D341Med (cell line): ENCODE measurements around the gene FBXL7.

Experiments
- DNase-seq: peaks from one replicate; pipeline ENCODE4 v3.0.0; 2012; ENCODE audit warnings: low spot score

FBXL7 gene

DNA sequence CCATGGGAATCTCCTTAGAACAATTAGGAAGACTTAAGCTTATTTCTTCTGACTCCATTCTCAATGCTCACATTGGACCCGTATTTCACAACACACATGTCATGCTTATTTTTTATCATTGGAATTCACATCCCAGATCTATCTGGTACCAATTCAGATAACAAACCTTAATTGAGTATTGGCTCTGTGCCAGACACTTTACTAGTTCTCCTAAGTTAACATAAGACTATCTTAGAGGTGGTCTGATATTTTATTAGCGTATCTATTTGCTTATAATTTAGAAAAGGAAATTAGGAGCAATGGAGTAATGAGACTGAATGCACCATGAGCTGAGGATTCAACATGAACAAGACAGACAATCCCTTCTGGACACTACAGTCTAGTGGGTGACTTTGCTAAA lies 45.1 kb downstream of the FBXL7 start:
- no peak for DNase-seq

DNA sequence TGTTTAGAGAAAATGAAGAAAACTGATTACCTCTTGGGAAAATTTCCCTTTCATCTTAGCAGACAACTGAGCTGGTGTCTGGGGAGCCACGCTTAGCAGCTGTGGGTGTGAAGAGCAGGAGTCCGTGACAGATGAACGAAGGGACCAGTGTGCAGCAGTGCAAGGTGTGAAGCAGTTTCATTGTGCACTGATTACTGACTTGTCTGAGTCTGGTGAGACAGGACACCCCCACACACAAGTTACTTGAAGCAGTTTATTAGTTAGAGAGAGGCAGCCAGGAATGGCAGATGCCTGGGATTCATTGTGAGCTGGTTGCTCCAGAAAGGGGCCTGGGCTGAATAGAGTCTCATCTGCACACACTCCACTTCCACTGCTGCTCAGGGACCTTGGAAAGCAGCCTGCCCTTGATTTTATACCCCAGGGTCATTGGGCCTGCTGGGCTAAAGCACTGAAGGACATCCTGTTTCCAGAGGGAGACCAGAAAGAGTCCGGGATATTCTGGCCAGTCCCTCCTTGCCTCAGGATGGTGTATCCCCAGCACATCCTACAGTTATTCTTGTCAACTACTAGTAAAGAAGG lies 47.4 kb downstream of the FBXL7 start:
- no peak for DNase-seq

DNA sequence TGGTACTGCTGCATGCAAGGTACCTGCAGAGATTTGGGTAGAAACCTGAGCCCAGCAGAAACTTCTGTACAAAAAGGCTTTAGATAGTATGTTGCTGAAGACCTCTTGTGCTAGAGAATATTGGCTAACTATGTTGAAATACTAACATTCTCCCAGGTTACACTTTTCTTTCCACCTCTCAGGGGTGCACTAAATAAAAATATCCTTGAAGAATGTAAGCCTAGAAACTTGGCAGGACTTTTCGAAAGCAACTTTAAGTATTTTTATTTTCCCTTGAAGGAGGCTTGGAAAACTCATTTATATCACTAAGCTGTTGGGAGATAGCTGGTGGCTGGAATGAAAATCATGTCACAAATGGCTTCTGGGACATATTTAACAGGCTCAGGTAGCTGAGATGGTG lies 50.0 kb downstream of the FBXL7 start:
- no peak for DNase-seq

DNA sequence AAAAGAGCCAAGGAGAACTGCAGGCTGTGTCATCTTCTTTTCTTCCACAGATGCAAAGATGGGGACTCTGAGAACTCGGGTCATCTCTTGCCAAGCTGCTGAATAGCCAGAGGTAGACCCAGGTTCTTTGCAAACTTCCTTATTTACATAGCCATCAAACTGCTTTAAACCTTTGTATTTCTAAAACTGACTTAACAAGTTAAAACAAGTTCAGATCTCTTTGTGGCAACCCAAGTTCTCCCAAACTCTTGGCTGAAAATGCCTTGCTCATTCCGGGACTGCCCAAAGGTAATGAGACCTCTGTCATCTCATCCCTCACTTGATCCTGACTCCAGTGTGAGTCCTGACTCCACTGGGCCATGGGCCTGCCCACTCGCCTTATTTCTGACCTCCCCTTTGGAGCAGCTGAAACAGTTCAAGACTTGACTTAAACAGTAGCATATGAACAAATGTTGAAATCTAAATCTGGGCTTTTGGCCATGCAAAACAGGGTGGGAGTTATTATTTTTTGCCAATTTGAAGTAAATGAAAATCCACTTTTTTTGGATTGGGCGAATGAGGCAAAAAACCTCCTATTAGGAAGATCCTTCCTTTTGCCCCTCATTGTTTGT lies 50.6 kb downstream of the FBXL7 start:
- no peak for DNase-seq

DNA sequence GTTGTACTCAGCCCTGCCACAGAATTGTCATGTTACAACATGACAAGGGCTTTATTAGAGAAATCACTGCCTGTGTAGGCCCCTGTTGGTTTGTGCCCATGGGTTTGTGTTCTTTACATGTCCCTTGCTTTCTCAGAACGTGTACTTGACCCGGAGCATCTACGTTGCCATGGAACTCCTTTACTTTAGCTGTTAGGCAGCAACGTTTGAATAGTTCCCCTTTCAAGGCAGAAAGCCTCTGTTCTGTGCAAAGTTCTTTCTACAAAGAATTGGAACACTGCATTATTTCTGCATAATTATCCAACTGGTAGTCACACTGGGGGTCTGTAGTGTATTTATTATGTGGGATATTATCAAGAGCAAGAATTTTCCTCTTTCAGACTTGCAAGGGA lies 51.1 kb downstream of the FBXL7 start:
- DNase-seq = no peak

DNA sequence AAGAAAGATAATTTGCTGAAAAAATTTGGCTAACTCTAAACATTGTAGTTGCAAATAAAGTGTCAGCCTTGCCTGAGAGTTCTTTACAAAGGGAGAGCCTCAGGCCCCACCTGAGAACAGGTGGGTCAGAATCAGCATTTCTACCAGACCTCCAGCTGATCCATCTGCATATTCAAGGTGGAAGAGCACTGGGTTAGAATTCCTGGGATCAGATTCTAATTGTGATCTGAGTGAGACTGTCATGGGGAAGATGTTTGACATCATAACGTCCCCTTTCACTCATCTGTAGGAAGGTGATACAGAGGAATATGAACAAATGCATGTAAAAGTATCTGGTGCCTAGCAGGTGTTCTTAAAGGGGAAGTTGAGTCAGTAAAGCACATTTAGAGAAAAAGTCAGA lies 54.6 kb downstream of the FBXL7 start:
- no peak for DNase-seq

DNA sequence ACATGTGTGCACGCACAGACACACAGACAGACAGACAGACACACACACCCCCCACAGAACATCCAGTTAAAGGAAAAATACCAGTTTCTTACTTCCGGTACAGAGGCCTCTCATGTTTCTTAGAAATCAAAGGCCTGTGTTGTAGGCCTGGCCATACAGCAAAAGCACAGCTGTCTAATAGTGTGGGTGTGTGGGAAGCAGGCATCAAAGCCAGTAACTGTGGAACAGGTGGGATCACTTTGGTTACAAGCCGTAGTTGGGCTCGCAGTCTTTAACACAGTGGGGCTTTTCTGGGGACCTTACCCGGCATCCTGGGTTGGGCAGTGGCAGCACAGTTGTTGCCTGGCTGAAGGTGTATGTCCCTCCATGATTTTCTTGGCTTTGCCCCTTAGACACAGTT lies 55.2 kb downstream of the FBXL7 start:
- DNase-seq = no peak

DNA sequence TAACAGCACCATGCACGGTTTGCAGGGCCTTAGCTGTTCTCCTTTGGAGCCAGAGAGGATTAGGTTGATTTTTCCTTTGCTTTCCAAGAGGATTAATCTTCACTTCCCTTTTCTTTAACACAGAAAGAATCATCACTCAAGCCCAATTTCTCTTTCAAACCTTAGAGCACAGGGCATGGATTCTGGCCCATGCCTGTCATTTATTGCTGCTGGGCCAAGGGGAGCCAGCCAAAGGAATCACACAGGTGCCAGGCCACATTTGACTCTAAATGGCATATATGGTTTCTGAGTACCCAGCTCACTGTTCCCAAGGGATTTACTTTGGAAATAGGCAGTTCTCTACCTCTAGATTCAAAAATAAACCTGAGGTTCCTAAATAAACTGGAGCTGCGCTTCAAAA lies 58.3 kb downstream of the FBXL7 start:
- no peak for DNase-seq

DNA sequence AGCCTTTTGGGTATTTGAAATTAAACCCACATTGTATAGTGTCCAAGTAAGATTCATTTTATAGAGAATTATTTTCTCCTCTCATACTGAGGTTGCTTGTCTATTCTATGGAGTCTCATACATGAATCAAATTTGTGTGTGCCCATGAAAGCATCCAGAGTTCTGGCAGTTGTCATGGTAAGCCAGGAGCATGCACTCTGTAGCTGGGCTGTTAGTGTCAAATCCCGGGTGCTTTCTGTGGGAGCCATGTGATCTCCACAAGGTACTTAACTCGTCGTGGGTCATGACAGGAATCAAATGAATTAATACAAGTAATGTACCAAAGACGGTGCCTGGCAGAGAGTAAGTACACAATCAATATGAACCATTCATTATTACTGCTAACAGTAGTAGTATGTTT lies 58.7 kb downstream of the FBXL7 start:
- DNase-seq = no peak

DNA sequence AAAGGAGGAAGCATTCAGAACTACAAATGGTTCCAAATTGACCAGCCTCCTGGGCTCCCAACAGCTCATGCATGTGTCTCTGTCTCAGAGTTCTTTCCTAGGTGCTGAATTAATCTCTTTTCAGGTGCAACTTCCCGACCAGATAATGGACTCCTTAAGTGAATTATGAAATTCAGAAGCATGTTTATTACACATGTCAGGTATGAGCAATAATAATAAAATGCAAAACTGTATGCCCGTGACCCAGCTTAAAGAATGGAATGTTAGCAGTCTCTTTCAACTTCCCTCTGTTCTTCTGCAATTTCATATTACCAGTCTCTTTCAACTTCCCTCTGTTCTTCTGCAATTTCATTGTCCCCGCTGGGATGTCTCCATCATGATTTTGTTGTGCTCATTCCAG lies 60.4 kb downstream of the FBXL7 start:
- no peak for DNase-seq

DNA sequence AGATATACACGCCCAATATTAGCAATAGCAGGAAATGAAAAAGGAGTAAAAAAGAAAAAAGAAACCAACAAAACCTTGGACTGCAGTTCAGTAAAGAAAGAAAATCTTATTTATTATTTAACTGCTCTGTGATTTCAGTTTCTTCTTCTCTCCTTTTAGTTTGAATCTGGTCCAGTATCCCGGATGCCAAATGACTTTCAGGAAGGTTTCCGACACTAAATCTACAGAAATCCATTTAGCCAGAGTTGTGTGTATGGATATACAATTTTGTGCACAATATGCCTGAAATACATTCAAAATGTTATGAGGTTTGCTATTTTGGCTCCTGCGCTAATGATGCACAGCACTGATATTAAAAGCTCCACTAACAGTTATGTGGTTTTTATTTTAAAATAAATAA lies 64.5 kb downstream of the FBXL7 start:
- DNase-seq = no peak

DNA sequence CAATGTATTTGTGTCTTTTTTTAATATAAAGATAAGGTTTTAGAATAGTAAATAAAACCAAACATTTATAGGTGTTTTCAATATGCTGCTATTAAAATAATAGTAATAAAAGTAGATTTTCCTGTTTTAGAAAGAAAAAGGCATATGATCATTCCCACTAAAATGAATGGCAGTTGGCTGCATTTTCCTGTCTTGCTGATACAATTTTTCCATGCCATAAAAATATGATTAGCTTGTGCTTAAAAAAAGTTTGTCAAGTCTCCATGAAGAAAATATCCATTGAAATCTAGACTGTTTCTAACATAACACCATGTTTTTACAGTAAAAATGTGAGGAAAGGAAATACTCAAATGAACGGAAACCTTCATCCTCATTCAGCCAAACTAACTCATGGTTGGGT lies 65.0 kb downstream of the FBXL7 start:
- no peak for DNase-seq

DNA sequence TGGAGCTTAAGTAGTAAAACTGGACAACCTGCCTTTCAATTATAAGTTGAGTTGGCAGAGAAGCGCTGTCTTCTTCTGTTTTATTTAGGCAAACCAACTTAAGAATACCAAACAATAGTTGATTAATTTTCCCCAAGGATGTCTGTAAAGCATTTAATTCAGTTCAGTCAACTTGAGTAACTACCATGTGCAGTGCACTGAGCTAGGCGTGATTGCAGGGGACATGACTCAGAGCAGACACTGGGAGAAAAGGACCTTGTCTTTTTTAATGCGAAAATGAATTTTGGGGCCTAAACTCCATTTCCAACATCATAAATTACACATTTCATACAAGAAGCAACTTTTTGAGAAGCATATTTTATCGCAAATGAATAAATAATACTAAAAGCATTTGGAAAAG lies 66.3 kb downstream of the FBXL7 start:
- no peak for DNase-seq

DNA sequence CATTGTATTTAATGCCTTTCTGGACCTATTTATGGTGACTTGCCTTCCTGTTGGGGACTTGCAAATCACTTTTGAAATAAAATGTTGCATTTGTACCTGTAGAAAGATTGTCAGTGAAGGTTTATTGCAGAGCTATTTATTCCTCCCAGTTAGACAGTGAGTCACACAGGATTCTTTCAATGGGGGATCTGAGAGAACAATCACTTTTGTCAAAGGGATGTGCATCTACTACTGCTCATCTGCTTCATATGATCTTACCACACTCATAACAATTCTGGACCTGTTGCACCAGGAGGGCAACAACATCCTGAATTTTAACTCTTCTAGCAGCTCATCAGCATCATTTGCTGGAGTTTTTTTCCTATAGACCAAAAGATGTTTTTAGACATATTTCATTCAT lies 66.8 kb downstream of the FBXL7 start:
- DNase-seq = no peak

DNA sequence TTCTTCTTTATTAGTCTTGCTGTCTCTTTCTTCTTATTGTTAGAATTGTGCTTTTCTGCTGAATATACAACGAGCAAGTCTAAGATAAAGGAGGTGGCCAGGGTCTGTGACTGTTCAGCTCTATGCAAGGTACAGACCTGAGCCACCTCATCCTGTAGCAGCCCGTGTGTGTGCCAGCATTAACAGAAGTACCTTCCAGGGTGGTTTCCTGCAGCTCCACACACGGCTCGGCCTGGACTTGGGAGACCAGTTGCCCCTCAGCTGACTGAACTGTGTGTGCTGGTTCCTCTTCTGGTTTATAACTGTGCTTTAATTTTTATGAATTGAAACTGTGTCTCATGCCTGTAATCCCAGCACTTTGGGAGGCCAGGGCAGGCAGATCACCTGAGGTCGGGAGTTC lies 70.5 kb downstream of the FBXL7 start:
- DNase-seq = no peak

DNA sequence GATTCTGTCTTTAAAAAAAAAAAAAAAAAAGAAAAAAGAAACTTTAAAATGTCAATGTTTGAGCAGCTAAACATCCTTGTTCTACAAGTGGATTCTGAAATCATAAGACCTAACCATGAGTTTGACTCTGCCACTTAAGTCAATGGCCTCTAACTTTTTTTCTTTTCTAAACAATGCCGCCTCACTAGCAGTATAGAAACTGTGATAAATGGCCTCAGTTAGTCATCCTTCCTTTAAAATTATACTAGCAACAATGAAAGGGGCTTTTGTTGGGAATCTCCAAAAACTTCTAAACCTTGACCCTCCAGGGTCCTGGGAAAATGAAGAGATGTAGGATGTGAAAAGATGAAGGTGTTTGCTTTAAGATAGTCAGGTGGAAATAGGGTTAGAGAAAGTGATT lies 71.1 kb downstream of the FBXL7 start:
- DNase-seq = no peak

DNA sequence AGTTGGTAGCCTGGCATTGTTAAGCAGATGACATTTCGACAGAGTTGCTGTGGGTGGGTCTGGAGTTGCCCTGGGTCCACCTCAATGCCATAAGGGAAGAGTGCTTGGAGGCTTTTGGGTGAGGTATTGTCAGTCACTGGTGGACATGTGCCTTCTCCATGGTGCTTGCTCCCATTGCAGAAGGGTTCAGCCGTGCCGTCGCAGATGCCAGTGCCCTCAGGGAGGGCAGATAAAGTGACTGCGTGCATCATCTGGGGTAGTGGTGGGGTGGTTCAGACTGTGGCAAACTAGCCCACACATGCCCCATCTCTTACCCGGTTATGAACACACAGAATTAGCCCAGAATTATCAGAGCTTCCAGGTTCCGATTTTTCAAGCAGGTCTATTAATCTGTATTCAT lies 71.6 kb downstream of the FBXL7 start:
- no peak for DNase-seq

DNA sequence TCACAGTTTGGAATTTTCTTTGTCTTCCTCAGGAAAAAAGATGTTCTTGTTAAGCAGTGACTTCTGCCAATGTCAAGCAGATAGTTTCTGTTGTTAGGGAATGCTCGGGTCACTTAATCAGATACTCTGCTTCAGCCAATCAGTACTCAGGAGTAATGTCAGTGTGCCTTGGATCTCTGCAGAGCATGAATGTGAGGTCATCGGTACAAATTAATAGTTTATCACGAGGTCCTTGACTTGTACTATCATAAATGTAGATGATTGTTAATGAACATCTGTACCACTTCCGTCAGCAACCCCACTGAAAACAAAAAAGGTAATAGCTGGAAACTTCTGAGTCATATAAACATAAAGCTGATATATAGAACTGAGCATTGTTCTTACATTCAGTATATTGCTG lies 73.6 kb downstream of the FBXL7 start:
- DNase-seq = no peak

DNA sequence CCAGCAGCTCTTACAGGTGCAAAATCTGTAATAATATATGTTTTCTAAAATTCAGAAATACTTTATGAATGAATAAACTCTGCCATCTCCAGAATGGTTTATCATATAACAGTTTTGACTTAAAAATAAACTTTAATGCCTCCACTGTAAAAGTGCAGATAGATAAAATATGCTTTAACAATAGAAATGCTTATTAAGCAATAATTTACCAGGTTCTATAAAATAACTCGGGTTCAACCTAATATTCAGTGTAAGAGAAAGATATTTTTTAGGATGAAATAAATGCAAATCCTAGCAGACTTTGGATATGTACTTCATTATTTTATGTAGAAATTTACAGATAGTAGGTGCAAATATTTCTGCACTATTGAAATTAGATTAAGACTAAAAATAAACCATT lies 74.1 kb downstream of the FBXL7 start:
- no peak for DNase-seq

DNA sequence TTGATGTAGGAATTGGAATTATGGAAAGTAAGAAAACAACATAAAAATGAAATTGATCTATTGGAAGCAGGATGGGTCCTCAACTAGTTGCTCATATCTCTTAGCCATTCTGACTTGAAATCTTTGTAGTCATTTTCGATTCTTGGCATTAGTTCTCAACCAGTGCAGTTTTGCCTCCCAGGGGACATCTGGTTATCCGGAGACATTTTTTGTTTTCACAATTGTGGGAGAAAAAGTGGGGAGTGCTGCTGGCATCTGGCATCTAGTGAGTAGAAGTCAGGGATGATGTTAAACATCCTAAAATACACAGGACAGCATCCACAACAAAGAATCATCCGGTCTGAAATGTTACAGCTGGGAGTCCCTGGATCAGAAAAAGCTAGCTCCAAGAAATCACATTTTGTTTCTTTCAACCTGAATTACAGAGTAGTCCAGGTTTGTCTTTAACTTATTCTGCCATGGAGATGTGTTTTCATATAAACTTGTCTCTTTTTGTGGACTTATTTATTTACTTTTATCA lies 74.9 kb downstream of the FBXL7 start:
- DNase-seq = no peak

DNA sequence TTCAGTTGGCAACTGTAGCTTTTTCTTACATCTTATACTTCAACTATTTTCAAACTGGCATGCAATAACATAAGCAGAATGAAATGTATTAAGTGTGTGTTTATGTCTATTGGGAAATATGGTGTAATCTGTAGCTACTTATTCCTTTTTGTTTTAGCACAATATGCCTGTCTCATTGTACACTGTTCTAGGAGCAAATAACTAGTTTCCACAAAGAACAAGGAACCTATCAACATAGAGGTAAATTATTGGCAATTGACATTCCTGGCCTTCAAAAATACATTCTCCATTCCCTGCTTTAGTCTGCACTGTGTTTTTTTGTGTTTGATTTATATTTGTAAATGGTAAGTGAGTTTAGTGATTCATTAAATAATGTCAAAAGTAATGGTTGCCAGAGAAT lies 75.7 kb downstream of the FBXL7 start:
- no peak for DNase-seq

DNA sequence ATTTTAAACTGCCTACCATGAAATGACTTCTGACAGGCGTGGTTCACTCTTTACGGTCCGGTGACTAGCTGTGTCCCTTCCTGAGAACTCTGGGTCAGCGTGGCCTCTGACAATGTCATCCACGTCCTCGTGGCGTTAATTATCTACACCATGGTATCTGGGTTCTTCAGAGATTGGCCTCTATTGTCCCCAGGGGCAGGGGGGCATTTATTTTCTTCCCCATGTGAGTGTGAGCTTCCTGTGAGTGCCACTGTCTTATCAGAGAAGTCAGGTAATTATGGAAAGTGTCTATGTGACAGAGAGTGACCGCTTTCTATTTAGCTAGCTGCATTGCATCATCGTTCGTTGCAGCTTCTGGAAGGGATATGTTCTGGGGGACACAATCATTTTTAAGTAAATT lies 77.2 kb downstream of the FBXL7 start:
- DNase-seq = no peak

DNA sequence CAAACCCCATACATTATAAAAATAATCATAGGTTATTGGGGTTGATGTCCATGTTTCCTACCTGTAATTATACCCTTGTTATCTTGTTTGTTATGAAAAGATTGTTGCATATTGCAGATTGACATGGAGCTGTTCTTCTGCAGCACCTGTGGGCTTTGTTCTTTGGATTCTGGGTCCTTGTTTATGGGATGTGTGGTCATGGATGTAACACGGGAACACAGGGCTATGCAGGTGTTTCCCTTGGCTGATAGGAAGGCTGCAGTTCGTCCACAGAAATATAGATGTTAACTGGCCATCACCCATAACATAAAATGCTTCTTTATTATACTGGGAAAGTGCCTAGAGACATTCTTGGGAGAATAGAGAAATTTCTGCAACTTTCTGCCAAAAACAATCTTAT lies 77.9 kb downstream of the FBXL7 start:
- DNase-seq = no peak

DNA sequence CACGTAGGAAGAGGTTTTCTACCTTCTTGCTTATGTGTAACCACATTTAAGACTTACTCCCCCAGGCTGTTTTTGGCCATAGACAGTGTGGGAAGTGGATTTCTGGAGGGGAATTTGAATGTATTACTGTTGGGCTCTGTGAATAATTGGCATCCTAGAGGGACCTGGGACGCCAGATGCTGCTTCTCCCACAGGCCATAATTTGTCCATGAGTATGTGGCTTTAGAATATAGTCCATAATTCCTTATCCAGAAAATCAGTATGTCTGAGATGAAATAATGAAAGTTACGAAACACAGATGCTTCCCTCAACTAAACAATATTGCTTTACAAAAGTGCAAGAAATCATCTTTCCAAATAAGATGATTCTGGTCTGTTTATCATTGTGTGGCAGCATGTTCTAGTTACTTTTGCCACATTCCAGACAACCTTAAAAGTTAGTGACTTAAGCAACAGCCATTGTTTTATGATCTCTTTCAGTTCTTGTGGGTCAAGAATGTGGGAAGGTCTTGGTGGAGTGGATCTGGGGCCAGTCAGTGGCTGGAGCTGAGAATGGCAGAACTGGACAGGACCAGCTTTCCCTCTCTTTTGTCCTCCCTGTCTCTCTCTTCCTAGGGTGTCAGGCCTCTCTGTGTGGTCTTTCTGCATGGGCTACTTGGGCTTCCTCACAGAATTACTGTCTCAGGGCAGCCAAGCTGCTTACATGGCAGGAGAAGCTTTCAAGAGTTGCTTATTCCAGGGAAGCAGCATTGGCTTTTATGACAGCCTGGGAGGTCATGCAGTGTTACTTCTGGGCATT lies 79.4 kb downstream of the FBXL7 start:
- no peak for DNase-seq
